Measurements from ENCODE around the gene TSPAN15. TPM values are rescaled to one million over a fixed set of nuclear protein-coding genes. Genes with fewer than 3 reads are reported as not detected.
"Not testable (repeated sequence)": the region's sequence is repeated elsewhere in the genome, so short reads cannot be mapped to it uniquely, and the experiment has no call there.

Gene TSPAN15
- polyA plus RNA-seq, 4 donors, result 43.2 to 72.1 (median 47.7) TPM

DNA sequence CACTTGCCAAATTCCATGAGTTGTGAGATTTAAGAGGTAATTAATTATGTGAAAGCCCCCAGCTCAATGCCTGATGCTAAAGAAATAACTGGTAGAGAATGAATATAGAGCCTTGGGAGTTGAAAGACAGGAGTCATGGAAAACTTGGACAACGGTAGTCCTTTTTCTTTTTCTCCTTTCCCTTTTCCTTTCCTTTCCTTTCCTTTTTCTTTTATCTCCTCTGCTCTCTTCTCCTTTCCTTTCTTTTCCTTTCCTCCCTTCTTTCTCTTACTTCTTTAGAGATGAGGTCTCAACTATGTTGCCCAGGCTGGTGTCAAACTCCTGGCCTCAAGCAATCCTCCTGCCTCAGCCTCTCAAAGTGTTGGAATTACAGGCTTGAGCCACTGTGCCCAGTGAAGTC, 7.9 kb upstream of the TSPAN15 start:
- 84 to 96% (median 96%) methylated on average over 1 of the region's 1 CpG for WGBS, 3 donors
- Histone ChIP-seq H3K4me1 (ENCODE audit: control insufficient read depth in 3 of 3, insufficient read depth in 2 of 3, low read depth in 1 of 3, low read length in 2 of 3) (peaks cover 3 to 31% (median 5%) of the 10 kb centered on the region in 3 donors), H3K36me3 (ENCODE audit: control insufficient read depth in 3 of 3, insufficient read depth in 2 of 3, low read depth in 1 of 3, low read length in 3 of 3) (peaks cover 0 to 4% (median 0%) of the 10 kb centered on the region in 3 donors), H3K9me3 (ENCODE audit: control insufficient read depth in 2 of 2, insufficient read depth in 1 of 2, low read depth in 1 of 2, low read length in 1 of 2) (peaks cover 0 to 3% of the 10 kb centered on the region in 2 donors), H3K4me3 (ENCODE audit: low read depth in 1 of 3, low read length in 3 of 3) (no peak overlapping the region), H3K27ac (ENCODE audit: low read depth in 1 of 3, low read length in 2 of 3) (no peak overlapping the region), H3K27me3 (ENCODE audit: control insufficient read depth in 3 of 3, insufficient read depth in 3 of 3, low read length in 3 of 3) (no peaks in the 10 kb centered on the region)
- DNase-seq, result no peak
- FAIRE-seq, result no peak

DNA sequence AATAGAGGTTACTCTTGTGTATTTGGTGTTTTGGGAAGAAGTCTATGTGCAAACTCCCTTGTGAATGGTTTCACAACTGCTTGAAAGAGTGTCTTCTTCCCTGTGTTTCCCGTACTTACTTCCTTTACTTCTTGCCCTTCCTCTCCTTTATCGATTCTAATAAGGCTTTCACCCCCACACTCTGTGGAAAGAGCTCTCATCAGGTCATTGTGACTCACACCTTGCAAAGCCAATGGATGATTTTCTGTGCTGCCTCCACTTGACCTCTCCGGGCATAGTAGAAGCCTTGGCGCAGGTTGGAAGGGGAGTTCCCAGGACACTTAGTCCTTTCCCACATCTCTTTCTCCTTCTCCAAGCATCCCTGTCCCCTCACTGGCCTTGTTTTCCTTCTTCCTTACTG, 6.2 kb upstream of the TSPAN15 start:
- DNase-seq (no peak), FAIRE-seq (no peak)
- Histone ChIP-seq H3K4me3 (ENCODE audit: low read depth in 1 of 3, low read length in 3 of 3) (no peak overlapping the region), H3K36me3 (ENCODE audit: control insufficient read depth in 3 of 3, insufficient read depth in 2 of 3, low read depth in 1 of 3, low read length in 3 of 3) (peaks cover 0 to 4% (median 0%) of the 10 kb centered on the region in 3 donors), H3K4me1 (ENCODE audit: control insufficient read depth in 3 of 3, insufficient read depth in 2 of 3, low read depth in 1 of 3, low read length in 2 of 3) (peaks cover 0 to 22% (median 0%) of the 10 kb centered on the region in 3 donors), H3K9me3 (ENCODE audit: control insufficient read depth in 2 of 2, insufficient read depth in 1 of 2, low read depth in 1 of 2, low read length in 1 of 2) (peaks cover 0 to 3% of the 10 kb centered on the region in 2 donors), H3K27ac (ENCODE audit: low read depth in 1 of 3, low read length in 2 of 3) (no peak overlapping the region), H3K27me3 (ENCODE audit: control insufficient read depth in 3 of 3, insufficient read depth in 3 of 3, low read length in 3 of 3) (no peaks in the 10 kb centered on the region)
- 85 to 95% (median 93%) methylated on average over 4 of the region's 4 CpGs for WGBS, 3 donors

DNA sequence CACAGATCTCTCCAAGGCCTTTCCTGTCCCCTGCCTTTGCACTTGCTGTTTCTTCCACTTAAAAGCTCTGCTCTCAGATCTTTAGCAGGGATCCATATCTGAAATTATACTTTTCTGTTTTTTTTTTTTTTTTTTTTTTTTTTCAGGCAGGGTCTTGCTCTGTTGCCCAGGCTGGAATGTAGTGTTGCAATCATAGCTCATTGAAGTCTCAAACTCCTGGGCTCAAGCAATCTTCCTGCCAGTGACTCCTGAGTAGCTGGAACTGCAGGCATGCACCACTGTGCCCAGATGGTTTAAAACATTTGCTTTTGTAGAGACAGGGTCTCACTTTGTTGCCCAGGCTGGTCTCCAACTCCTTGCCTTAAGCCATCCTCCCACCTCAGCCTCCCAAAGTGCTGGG, 5.0 kb upstream of the TSPAN15 start:
- no peak overlapping the region for H3K4me3 ChIP-seq (ENCODE audit: low read depth in 1 of 3, low read length in 3 of 3)
- H3K36me3 ChIP-seq (ENCODE audit: control insufficient read depth in 3 of 3, insufficient read depth in 2 of 3, low read depth in 1 of 3, low read length in 3 of 3), result peaks cover 0 to 3% (median 0%) of the 10 kb centered on the region in 3 donors
- peaks cover 0 to 3% of the 10 kb centered on the region in 2 donors for H3K9me3 ChIP-seq (ENCODE audit: control insufficient read depth in 2 of 2, insufficient read depth in 1 of 2, low read depth in 1 of 2, low read length in 1 of 2)
- no peak for DNase-seq
- H3K27ac ChIP-seq (ENCODE audit: low read depth in 1 of 3, low read length in 2 of 3), result no peak overlapping the region
- H3K4me1 ChIP-seq (ENCODE audit: control insufficient read depth in 3 of 3, insufficient read depth in 2 of 3, low read depth in 1 of 3, low read length in 2 of 3), result peaks cover 0 to 26% (median 0%) of the 10 kb centered on the region in 3 donors
- FAIRE-seq, result no peak
- H3K27me3 ChIP-seq (ENCODE audit: control insufficient read depth in 3 of 3, insufficient read depth in 3 of 3, low read length in 3 of 3), result no peaks in the 10 kb centered on the region

DNA sequence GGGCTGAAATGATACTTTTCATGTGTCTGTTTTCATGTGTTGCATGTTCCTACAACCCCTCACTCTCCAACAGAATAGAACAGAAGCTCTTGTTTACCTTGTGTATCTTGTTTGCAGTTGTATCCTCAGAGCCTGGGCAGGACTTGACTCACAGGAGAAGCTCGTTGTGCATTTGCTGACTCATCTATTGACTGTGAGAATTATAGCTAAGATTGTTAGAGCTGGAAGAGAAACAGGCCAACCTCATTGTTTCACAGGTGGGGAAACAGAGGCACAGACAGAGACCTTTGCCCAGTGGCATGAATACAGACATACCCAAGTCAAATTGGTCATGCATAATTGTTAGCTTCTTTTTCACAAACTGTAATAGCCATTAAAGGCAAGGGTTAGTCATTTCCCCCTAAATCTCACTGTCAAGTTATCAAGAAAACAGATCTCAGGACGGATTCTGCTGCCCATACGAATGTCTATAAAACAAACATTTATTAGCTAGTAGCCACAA, 4.6 kb upstream of the TSPAN15 start:
- H3K9me3 ChIP-seq (ENCODE audit: control insufficient read depth in 2 of 2, insufficient read depth in 1 of 2, low read depth in 1 of 2, low read length in 1 of 2), result peaks cover 0 to 3% of the 10 kb centered on the region in 2 donors
- 38 to 48% (median 43%) methylated on average over 3 of the region's 3 CpGs for WGBS, 3 donors
- peaks cover 0 to 26% (median 0%) of the 10 kb centered on the region in 3 donors for H3K4me1 ChIP-seq (ENCODE audit: control insufficient read depth in 3 of 3, insufficient read depth in 2 of 3, low read depth in 1 of 3, low read length in 2 of 3)
- no peak overlapping the region for H3K27ac ChIP-seq (ENCODE audit: low read depth in 1 of 3, low read length in 2 of 3)
- H3K4me3 ChIP-seq (ENCODE audit: low read depth in 1 of 3, low read length in 3 of 3), result no peak overlapping the region
- peaks cover 0 to 2% (median 0%) of the 10 kb centered on the region in 3 donors for H3K36me3 ChIP-seq (ENCODE audit: control insufficient read depth in 3 of 3, insufficient read depth in 2 of 3, low read depth in 1 of 3, low read length in 3 of 3)
- FAIRE-seq (no peak), DNase-seq (peak in 1 of 2 donors; percentile 76)
- no peaks in the 10 kb centered on the region for H3K27me3 ChIP-seq (ENCODE audit: control insufficient read depth in 3 of 3, insufficient read depth in 3 of 3, low read length in 3 of 3)

DNA sequence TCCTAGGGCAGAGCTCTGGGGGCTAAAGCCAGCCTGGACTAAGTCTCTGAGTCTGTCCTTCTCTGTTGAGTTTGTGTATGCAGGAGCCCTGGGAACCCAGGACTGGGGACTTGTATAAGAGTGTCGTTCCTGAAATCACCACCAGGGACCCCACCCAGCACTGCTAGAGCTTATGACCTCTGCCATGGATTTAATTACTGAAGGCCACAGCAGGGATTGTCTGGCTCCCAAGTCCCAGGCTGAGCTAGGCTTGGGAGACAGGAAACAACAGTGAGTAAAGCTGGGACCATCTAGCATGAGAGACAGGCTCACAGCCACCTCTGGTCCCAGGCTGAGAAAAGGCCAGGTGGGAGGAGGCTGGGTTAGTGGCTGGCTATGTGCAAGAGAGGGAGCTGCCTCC, 1.4 kb upstream of the TSPAN15 start:
- 6 to 13% (median 6%) methylated on average over 1 of the region's 1 CpG for WGBS, 3 donors
- Histone ChIP-seq H3K9me3 (ENCODE audit: control insufficient read depth in 2 of 2, insufficient read depth in 1 of 2, low read depth in 1 of 2, low read length in 1 of 2) (no peaks in the 10 kb centered on the region), H3K27ac (ENCODE audit: low read depth in 1 of 3, low read length in 2 of 3) (peak overlapping the region; percentile 82 to 94 (median 87)), H3K4me3 (ENCODE audit: low read depth in 1 of 3, low read length in 3 of 3) (no peak overlapping the region), H3K4me1 (ENCODE audit: control insufficient read depth in 3 of 3, insufficient read depth in 2 of 3, low read depth in 1 of 3, low read length in 2 of 3) (peaks cover 2 to 36% (median 8%) of the 10 kb centered on the region in 3 donors), H3K27me3 (ENCODE audit: control insufficient read depth in 3 of 3, insufficient read depth in 3 of 3, low read length in 3 of 3) (no peaks in the 10 kb centered on the region), H3K36me3 (ENCODE audit: control insufficient read depth in 3 of 3, insufficient read depth in 2 of 3, low read depth in 1 of 3, low read length in 3 of 3) (peaks cover 0 to 9% (median 0%) of the 10 kb centered on the region in 3 donors)
- FAIRE-seq, result no peak
- peak; percentile 83 to 85 for DNase-seq

DNA sequence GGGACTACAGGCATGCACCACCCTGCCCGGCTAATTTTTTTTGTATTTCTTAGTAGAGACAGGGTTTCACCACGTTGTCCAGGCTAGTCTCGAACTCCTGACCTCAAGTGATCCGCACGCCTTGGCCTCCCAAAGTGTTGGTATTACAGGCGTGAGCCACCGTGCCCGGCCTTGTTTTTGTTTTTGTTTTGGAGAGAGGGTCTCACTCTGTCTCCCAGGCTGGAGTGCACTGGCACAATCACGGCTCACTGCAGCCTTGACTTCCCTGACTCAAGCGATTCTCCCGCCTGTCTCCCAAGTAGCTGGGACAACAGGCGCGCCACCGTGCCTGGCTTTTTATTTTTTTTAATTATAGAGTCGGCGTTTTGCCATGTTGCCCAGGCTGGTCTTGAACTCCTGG, 870 bp upstream of the TSPAN15 start:
- peaks cover 2 to 36% (median 8%) of the 10 kb centered on the region in 3 donors for H3K4me1 ChIP-seq (ENCODE audit: control insufficient read depth in 3 of 3, insufficient read depth in 2 of 3, low read depth in 1 of 3, low read length in 2 of 3)

DNA sequence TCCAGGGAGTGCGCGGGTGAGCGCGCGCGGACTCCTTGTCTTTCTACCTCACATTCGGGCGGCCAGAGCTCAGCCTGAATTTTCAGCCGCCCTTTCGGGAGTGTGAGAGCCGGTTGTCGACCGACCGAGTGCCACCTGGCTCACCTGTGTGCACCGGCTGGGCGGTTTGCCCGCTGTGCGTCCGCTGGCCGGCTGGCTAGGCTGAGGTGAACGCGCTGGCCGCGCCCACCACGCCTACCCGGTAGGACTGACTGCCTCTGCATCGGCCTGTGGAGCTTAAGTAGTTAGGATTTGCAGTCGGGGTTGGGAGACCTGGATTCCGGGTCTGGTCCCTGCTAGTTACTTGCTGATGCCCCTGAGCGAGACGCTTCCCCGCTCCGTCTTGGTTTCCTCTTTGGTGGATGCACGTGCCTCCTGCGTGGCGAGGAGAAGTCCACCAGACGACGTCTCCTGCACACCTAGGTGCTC, 553 bp downstream of the TSPAN15 start:
- peak overlapping the region; percentile 76 to 92 (median 91) for H3K4me3 ChIP-seq (ENCODE audit: low read depth in 1 of 3, low read length in 3 of 3)
- no peaks in the 10 kb centered on the region for H3K27me3 ChIP-seq (ENCODE audit: control insufficient read depth in 3 of 3, insufficient read depth in 3 of 3, low read length in 3 of 3)
- no peaks in the 10 kb centered on the region for H3K9me3 ChIP-seq (ENCODE audit: control insufficient read depth in 2 of 2, insufficient read depth in 1 of 2, low read depth in 1 of 2, low read length in 1 of 2)
- H3K36me3 ChIP-seq (ENCODE audit: control insufficient read depth in 3 of 3, insufficient read depth in 2 of 3, low read depth in 1 of 3, low read length in 3 of 3), result peaks cover 0 to 16% (median 4%) of the 10 kb centered on the region in 3 donors
- peaks cover 4 to 32% (median 8%) of the 10 kb centered on the region in 3 donors for H3K4me1 ChIP-seq (ENCODE audit: control insufficient read depth in 3 of 3, insufficient read depth in 2 of 3, low read depth in 1 of 3, low read length in 2 of 3)
- 5 to 8% (median 7%) methylated on average over 38 of the region's 38 CpGs for WGBS, 3 donors
- FAIRE-seq (no peak), DNase-seq (peak; percentile 82)
- H3K27ac ChIP-seq (ENCODE audit: low read depth in 1 of 3, low read length in 2 of 3), result peak overlapping the region; percentile 83 to 94 (median 94)

More for the DNA sequence above, 870 bp upstream of the TSPAN15 start:
- peak overlapping the region; percentile 82 to 94 (median 87) for H3K27ac ChIP-seq (ENCODE audit: low read depth in 1 of 3, low read length in 2 of 3)
- not testable (repeated sequence) for H3K9me3 ChIP-seq (ENCODE audit: control insufficient read depth in 2 of 2, insufficient read depth in 1 of 2, low read depth in 1 of 2, low read length in 1 of 2); H3K27me3 ChIP-seq (ENCODE audit: control insufficient read depth in 3 of 3, insufficient read depth in 3 of 3, low read length in 3 of 3); H3K4me3 ChIP-seq (ENCODE audit: low read depth in 1 of 3, low read length in 3 of 3); DNase-seq; FAIRE-seq; H3K36me3 ChIP-seq (ENCODE audit: control insufficient read depth in 3 of 3, insufficient read depth in 2 of 3, low read depth in 1 of 3, low read length in 3 of 3)
- WGBS, 3 donors, result 73 to 85% (median 75%) methylated on average over 16 of the region's 16 CpGs

DNA sequence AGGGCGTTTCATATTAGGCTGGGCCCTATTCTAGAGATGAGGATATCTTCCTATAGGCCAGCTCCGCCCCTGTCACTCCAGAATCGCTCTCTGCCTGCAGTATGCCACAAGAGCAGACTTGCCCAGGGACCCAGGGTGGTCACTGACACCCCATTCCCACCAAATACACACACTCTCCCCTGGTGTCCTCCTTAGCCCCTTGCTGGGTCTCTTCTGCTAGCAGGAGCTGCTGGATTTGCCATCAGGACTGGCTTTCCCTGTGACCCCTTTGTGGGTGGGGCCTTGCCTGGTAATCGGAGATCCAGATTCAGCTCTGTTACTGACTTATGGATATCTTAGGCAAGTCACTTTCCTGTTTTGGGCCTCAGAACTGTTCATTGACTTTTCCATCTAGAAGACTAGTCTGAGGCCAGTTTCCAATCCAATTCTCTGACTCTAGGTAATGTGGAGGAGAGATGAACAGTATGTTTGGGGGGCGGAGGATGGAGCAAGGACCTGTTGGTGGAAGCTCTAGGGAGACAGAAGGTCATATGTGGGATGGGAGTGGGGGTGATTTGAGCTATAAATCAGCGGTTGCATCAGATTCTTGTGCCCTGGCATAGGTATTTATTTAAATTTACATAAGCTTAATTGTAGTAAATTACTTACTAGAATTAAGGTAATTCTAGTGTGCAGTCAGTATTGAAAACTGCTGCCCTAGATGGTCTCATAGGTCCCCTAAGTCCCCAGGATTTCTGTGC, 1.6 kb downstream of the TSPAN15 start:
- no peak for FAIRE-seq
- H3K27me3 ChIP-seq (ENCODE audit: control insufficient read depth in 3 of 3, insufficient read depth in 3 of 3, low read length in 3 of 3), result no peaks in the 10 kb centered on the region
- peaks cover 8 to 36% (median 10%) of the 10 kb centered on the region in 3 donors for H3K4me1 ChIP-seq (ENCODE audit: control insufficient read depth in 3 of 3, insufficient read depth in 2 of 3, low read depth in 1 of 3, low read length in 2 of 3)
- H3K4me3 ChIP-seq (ENCODE audit: low read depth in 1 of 3, low read length in 3 of 3), result peak overlapping the region in 1 of 3 donors; percentile 91
- peaks cover 0 to 22% (median 4%) of the 10 kb centered on the region in 3 donors for H3K36me3 ChIP-seq (ENCODE audit: control insufficient read depth in 3 of 3, insufficient read depth in 2 of 3, low read depth in 1 of 3, low read length in 3 of 3)
- peak overlapping the region in 1 of 3 donors; percentile 5 for H3K27ac ChIP-seq (ENCODE audit: low read depth in 1 of 3, low read length in 2 of 3)
- H3K9me3 ChIP-seq (ENCODE audit: control insufficient read depth in 2 of 2, insufficient read depth in 1 of 2, low read depth in 1 of 2, low read length in 1 of 2), result no peaks in the 10 kb centered on the region
- no peak for DNase-seq
- 72 to 80% (median 79%) methylated on average over 6 of the region's 6 CpGs for WGBS, 3 donors
